Measurements from ENCODE around the gene RNF145.

GRCh38 chr5:159210210-159210661, 883 bp upstream of the RNF145 start:
- no peak for TF ChIP-seq CTCF (IDR thresholded peaks at IDR 0.05)
- no peak for TF ChIP-seq POLR2A (IDR thresholded peaks at IDR 0.05)

All from uterus (tissue), 2 donors.